ENCODE measurements around the gene MTERF4.

The MTERF4 gene

DNA sequence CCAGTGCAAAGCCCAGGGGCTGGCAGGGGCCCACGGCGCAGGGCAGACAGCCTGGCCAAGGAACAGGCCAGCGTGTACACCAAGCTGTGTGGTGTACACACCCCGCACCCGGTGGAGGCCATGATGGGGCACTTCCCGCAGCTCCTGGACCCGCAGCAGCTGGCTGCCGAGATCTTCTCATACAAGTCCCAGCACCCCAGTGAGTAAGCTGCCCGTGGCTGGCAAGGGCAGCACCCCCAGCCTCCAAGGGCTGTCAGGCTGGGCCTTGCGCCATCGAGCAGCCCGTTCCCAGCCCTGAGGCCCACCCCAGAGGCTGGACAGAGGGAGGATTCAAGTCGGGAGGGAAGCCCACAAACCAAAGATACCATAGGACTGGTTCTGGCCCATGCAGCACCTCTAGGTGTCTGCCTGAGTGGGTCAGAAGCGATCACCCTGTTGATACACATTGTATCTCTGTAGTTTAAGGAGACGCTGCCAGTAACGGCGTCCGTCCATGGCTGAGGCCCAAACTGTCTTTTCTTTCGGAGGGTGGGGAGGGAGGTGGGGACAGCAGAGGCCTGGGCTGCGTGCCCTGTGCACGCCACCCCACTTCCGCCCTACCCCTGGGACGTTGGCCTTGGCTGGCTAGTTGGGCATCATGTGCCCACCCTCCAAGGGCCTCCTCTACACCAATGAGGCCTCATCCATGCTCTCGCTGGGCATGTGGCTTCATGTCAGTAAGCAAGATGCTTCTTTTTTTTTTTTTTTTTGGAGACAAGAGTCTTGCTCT lies 16.8 kb upstream of the MTERF4 start:
- no peaks in the 10 kb centered on the region for H3K79me2 ChIP-seq (ENCODE audit: insufficient read depth, low read depth)
- no peak overlapping the region for H3K9ac ChIP-seq
- no peaks in the 10 kb centered on the region; the same call in 1 of the 2 replicates for H3K36me3 ChIP-seq (ENCODE audit: insufficient read depth)
- TF ChIP-seq, protein P1, sequence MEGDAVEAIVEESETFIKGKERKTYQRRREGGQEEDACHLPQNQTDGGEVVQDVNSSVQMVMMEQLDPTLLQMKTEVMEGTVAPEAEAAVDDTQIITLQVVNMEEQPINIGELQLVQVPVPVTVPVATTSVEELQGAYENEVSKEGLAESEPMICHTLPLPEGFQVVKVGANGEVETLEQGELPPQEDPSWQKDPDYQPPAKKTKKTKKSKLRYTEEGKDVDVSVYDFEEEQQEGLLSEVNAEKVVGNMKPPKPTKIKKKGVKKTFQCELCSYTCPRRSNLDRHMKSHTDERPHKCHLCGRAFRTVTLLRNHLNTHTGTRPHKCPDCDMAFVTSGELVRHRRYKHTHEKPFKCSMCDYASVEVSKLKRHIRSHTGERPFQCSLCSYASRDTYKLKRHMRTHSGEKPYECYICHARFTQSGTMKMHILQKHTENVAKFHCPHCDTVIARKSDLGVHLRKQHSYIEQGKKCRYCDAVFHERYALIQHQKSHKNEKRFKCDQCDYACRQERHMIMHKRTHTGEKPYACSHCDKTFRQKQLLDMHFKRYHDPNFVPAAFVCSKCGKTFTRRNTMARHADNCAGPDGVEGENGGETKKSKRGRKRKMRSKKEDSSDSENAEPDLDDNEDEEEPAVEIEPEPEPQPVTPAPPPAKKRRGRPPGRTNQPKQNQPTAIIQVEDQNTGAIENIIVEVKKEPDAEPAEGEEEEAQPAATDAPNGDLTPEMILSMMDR (conservative IDR thresholded peaks at IDR 0.05; ENCODE audit: low read depth, low read length): no peak
- H3K4me2 ChIP-seq: no peak overlapping the region
- H2AFZ ChIP-seq (ENCODE audit: low read depth): no peak overlapping the region
- no peak overlapping the region for H3K4me3 ChIP-seq (IDR thresholded peaks at IDR 0.05; ENCODE audit: insufficient read depth, low read depth, low read length)
- H3K27me3 ChIP-seq (ENCODE audit: insufficient read depth, low read depth): no peaks in the 10 kb centered on the region
- no peaks in the 10 kb centered on the region for H3K4me1 ChIP-seq (ENCODE audit: low read depth, poor library complexity, severe bottlenecking)
- H4K20me1 ChIP-seq (ENCODE audit: insufficient read depth): no peaks in the 10 kb centered on the region
- no peak overlapping the region for H3K27ac ChIP-seq

DNA sequence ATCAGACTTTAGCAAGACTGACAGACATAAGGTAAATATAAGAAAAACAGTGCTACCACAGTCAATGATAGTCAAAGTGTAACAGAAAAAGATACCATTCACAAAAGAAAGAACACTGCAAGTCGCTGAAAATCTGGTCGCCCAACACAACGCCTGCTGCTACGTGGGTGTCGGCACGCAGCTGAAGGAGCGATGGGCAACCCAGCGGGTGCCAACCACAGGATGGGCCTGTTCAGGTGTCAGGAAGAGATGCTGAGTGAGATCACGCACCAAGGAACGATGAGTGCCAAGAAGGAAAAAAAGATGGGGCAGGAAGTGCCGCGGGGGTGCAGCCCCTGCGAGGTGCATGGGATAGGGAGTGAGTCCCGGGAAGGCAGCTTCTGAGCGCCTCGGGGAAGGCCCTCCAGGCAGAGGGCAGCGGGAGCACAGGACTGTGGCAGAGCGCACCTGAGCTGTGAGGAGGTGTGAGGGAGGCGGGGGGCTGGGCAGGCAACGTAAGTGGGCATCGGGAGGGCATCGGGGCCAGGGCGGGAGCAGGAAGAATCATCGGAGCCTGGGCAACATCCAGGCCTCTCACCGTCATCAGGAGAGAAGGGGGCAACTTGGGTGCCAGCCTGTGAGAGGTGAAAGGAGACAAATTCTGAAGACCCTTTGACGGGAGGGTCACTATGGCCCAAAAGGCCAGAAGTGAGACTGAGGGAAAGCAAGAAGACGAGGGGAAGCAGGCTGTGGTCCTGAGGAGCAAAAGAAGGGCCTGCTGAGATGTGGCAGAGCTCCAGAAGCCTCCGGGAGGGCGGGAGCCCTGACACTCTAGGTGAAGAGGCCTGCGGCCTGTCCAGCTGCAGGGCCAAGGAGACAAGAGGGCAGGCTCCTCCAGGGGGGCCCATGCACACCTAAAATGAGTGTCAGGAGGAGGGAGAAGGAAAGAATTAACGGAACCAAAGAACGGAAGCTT lies 14.8 kb upstream of the MTERF4 start:
- H2AFZ ChIP-seq (ENCODE audit: low read depth): no peak overlapping the region
- no peak overlapping the region for H3K4me2 ChIP-seq
- TF ChIP-seq, protein P1 (conservative IDR thresholded peaks at IDR 0.05; ENCODE audit: low read depth, low read length): no peak
- H4K20me1 ChIP-seq (ENCODE audit: insufficient read depth): no peaks in the 10 kb centered on the region
- no peak overlapping the region for H3K27ac ChIP-seq
- H3K4me3 ChIP-seq (IDR thresholded peaks at IDR 0.05; ENCODE audit: insufficient read depth, low read depth, low read length): no peak overlapping the region
- no peaks in the 10 kb centered on the region; the same call in 1 of the 2 replicates for H3K36me3 ChIP-seq (ENCODE audit: insufficient read depth)
- no peaks in the 10 kb centered on the region for H3K4me1 ChIP-seq (ENCODE audit: low read depth, poor library complexity, severe bottlenecking)
- H3K9ac ChIP-seq: no peak overlapping the region
- no peaks in the 10 kb centered on the region for H3K79me2 ChIP-seq (ENCODE audit: insufficient read depth, low read depth)
- no peaks in the 10 kb centered on the region for H3K27me3 ChIP-seq (ENCODE audit: insufficient read depth, low read depth)

- Histone ChIP-seq H3K36me3 (ENCODE audit: insufficient read depth) (no peaks in the 10 kb centered on the region; the same call in 1 of the 2 replicates), H3K4me1 (ENCODE audit: low read depth, poor library complexity, severe bottlenecking) (no peaks in the 10 kb centered on the region), H3K4me3 (IDR thresholded peaks at IDR 0.05; ENCODE audit: insufficient read depth, low read depth, low read length) (no peak overlapping the region), H3K27ac (no peak overlapping the region), H3K27me3 (ENCODE audit: insufficient read depth, low read depth) (no peaks in the 10 kb centered on the region), H3K79me2 (ENCODE audit: insufficient read depth, low read depth) (no peaks in the 10 kb centered on the region), H2AFZ (ENCODE audit: low read depth) (no peak overlapping the region), H4K20me1 (ENCODE audit: insufficient read depth) (no peaks in the 10 kb centered on the region), H3K4me2 (no peak overlapping the region), H3K9ac (no peak overlapping the region)
- TF ChIP-seq, protein P1 (conservative IDR thresholded peaks at IDR 0.05; ENCODE audit: low read depth, low read length): no peak
Observed at GRCh38 chr2:241115361-241115760, 13.3 kb upstream of the MTERF4 start.

DNA sequence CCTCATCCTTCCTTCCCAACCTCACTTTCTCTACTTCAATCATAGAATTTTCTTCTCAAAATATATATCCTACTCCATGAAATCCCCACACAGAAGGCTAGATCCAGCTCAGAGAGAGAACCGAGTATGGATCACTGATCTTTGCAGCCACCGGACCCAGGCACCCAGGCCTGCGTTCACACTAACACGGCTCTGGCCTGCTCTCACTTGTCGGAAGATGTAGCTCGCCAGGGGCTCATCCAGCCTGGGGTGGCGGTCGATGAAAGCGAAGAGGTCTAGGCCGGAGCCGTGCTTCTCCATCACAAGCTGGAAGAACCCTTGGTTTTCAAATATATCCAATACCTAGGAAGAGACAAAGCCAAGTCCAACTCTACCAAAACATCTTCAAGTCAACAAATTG lies 12.7 kb upstream of the MTERF4 start:
- Histone ChIP-seq H3K4me2 (no peak overlapping the region), H3K36me3 (ENCODE audit: insufficient read depth) (no peaks in the 10 kb centered on the region; the same call in 1 of the 2 replicates), H3K79me2 (ENCODE audit: insufficient read depth, low read depth) (no peaks in the 10 kb centered on the region), H2AFZ (ENCODE audit: low read depth) (no peak overlapping the region), H4K20me1 (ENCODE audit: insufficient read depth) (no peaks in the 10 kb centered on the region), H3K4me3 (IDR thresholded peaks at IDR 0.05; ENCODE audit: insufficient read depth, low read depth, low read length) (no peak overlapping the region), H3K4me1 (ENCODE audit: low read depth, poor library complexity, severe bottlenecking) (no peaks in the 10 kb centered on the region), H3K27me3 (ENCODE audit: insufficient read depth, low read depth) (no peaks in the 10 kb centered on the region), H3K9ac (no peak overlapping the region), H3K27ac (no peak overlapping the region)
- TF ChIP-seq, protein P1 (conservative IDR thresholded peaks at IDR 0.05; ENCODE audit: low read depth, low read length): no peak

All from KMS-11 (cell line).